ENCODE results near the gene BCAR1.
"Not testable (repeated sequence)": the region's sequence is repeated elsewhere in the genome, so short reads cannot be mapped to it uniquely, and the experiment has no call there.

Gene BCAR1

GRCh38 chr16:75271441-75272096 is 20.1 kb upstream of the BCAR1 start:
- DNase-seq (ENCODE audit: low read depth, low spot score) = no peak

- not testable (repeated sequence) for DNase-seq (ENCODE audit: low read depth, low spot score)
These were observed 17.9 kb upstream of the BCAR1 start for GRCh38 chr16:75269358-75269757.

DNA sequence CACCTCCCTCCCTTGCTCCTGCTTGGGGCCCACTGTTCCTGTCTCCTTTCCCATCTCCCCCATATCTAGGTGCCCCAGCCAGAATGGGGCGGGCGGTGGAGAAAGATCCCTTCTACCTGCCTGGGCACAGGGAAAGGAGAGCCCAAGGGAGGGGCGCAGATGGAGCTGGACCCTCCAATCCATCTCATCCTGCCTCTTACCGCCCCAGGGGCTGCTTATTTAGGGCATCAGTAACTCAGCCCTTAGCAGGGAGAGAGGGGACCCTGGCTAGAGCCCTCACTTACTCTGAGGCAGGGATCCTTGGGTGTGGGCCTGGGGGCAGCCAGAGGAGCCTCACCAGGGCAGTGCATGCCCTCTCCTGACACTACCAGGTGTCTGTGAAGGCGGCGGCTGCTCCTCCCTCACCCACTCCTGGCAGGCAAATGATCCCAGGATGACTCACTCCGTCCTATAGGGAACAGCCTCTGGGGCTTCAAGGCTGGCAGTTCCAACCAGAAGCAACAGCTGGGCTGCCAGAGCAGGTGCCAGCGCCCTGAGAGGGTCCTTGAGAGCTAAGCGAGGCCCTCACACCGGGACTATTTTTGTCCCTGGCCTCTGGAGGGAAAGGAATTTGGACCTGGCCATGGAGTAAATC is 16.3 kb upstream of the BCAR1 start:
- no peak for DNase-seq (ENCODE audit: low read depth, low spot score)

GRCh38 chr16:75266738-75267630 is 15.6 kb upstream of the BCAR1 start:
- DNase-seq (ENCODE audit: low read depth, low spot score) = no peak

DNA sequence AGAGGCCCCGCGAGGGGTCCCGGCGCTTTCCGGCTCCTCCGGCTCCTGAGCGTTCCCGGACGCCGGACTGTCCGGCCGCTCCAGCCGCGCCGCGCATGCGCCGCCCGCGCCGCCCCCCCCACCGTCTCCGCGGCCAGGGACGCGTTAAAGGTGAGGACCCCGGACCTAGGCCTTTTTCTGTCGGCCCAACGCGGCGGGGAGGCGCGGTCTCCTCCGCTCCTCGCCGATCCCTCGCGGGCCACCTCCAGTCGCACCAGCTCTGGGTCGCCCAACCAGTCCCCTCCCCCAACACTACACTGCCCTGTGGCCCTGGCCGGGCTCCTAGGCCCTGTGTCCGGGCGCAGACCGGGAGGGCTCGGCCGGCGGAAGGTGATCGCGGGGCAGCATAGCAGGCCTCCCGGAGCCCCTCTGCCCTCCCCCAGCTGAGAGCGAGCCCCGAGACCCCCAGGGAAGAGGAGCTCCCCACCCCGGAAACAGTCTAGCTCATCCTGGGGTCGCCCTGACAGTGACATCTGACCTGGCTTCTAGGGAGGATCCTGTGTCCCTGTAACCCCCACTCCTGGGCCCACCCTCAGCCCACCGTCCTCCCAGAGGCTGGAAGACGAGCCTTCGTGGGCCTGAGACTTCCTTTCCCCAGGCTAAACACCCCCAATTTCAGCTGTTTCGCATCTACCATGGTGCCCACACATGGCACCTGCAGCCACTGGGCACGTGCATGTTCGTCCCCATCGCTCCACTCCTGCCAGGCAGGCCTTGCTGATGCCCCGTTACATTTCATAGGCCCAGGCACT is 14.7 kb upstream of the BCAR1 start:
- no peak for DNase-seq (ENCODE audit: low read depth, low spot score)

GRCh38 chr16:75264999-75265910 is 13.8 kb upstream of the BCAR1 start:
- DNase-seq (ENCODE audit: low read depth, low spot score) = no peak

GRCh38 chr16:75264457-75264998 is 13.1 kb upstream of the BCAR1 start:
- DNase-seq (ENCODE audit: low read depth, low spot score) = no peak

GRCh38 chr16:75263963-75264445 is 12.6 kb upstream of the BCAR1 start:
- DNase-seq (ENCODE audit: low read depth, low spot score) = no peak

DNA sequence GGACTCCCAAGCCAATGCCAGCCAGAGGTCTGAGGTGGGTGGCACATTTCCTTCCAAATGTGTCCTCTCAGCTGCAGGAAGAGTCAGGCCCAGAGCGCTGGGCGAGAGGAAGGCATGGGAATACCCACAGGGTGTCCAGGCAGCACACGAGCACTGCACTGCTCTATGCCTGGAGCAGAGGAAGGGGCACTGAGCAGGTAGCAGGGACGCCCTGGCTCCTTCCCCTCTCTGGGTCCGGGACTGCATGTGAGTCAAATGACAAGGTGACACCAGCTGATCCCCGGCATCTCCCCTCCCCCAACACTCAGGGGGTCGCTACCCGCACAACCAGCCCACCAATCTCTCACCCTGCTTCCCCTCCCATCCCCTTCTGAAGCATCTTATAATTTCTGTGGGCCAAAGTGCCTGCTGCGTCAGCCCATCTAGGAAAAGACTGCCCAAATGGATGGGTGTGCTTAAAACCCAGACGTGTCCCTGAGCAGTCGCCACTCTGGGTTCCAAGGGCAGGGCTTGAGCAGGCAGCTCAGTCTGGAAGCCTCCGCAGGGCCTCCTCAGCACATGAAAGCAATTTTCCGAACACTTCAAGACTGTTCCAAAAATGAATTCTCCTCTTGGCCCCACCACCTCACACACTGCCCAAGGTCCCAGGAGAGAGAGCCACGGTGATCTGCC is 12.0 kb upstream of the BCAR1 start:
- no peak for DNase-seq (ENCODE audit: low read depth, low spot score)

- DNase-seq (ENCODE audit: low read depth, low spot score) = no peak
These were observed 11.3 kb upstream of the BCAR1 start for GRCh38 chr16:75262800-75263127.

DNA sequence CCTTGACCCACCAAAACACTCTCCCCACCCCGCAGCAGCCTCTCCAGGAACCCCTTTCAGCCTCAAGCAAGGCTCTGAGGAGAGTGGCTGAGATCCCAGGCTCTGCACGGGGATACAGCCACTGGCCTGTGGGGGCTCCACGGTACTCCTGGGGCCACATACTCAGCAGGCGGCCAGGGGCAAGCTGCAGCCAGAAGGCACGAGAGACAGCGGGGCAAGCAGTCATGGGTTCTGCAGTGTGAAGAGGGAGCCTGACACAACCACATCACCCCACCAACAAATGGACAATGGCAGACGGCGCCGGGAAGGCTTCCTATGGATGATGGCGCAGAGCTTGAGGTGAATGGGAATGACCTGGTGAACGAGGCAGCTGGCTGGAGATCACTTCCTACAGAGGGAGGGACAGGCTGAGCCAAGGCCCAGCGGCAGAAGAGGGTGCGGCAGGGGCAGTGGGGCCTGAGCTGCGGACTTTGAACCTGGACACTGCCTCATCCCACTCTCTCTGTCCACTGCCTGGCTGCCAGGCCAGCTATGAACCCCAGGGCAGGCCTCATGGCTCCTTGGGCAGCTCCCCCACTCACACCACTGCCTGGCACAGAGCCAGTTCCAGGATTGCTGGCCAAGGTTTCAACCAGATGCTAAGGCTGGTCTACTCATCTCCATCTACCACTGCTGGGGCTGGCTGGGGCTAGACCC is 10.8 kb upstream of the BCAR1 start:
- DNase-seq (ENCODE audit: low read depth, low spot score) = no peak

GRCh38 chr16:75261590-75262078 is 10.2 kb upstream of the BCAR1 start:
- DNase-seq (ENCODE audit: low read depth, low spot score) = no peak

- no peak for DNase-seq (ENCODE audit: low read depth, low spot score)
These were observed 9.6 kb upstream of the BCAR1 start for GRCh38 chr16:75260851-75261589.

DNA sequence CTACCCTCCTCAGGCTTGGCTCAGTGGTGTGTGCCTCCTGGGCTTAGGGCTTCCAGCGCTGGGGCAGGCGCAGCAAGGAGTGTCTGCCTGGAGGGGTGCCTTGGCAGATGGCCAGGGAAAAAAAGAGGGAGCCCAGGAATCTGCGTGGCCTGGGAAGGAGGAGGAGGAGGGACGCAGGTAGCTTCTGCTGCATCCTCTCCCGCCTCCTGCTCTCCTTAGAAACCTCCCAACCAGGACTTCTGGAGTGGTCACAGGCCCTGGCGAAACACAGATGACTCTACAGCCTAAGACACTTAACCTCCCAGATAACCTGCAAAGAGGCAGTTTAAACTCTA is 7.3 kb upstream of the BCAR1 start:
- no peak for DNase-seq (ENCODE audit: low read depth, low spot score)

DNA sequence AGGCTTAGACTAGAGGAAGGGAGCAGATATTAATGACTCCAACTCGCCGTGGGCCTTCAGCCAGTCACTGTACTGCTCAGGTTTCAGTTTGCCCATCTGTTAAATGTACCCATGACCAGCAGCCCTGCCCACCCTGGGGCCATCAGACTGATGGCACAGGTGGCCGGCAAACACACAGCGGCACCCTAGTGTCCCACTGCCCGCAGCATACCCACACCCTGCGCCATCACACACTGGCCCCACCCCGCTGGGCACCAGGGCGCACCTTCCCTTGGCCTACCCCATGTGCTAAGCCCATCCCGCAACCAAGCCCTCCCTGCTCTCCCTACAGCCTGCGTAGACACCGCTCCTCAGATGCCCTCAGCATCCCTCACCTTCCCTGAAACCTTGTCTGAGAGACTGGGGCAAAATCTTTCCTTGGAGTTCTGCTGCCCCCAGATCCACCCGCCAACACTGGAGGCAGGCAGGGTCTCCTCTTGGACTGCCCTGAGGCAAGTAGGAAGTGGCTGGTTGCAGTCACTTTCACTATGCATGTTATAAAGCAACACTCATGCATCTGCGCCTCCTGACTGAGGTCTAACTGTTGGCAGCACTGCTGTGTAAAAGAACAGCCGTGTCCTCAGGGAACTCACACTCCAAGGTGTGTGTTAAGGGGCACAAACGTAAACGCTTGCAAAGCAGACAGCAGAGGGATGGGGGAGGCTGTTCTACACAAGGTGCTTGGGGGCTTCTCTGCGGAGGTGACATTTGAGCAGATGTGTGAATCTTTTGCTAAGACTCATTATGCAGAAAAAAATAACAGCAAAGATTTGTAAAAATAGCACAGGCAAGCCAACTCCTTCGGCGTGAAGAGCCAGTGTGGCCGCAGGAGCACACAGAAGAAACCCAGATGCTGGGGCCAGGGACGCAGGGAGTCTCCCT is 6.7 kb upstream of the BCAR1 start:
- DNase-seq (ENCODE audit: low read depth, low spot score) = no peak

DNA sequence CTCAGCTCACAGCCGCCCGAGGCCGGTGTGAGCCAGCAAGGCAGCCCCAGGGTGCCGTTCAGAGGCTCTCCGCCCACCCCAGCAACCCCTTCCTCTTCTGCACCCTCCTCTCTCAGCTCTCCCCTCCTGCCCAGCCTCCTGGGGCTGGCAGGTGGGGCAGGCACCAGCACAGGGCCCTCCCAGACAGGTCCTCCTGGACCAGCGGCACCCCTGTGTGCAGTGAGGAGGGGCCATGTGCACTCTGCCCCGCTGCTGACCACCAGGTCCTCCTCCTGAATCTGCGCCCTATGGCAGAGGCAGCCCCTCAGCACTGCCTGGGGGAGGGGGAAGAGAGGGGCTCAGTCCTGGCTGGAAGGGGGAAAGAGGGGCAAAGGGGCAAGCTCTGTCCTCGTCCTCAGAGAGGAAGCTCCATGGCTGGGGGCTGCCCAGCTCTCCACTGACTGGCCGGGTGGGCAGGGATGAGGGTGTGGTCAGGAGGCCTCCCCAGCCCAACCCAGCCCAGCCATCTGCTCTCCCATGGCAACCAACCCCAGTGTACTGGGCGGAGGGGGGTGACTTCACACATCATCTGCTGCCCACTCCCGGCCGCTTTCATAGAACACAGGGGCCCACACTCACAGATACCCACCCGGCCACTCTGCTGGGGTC is 5.4 kb upstream of the BCAR1 start:
- DNase-seq (ENCODE audit: low read depth, low spot score) = no peak

DNA sequence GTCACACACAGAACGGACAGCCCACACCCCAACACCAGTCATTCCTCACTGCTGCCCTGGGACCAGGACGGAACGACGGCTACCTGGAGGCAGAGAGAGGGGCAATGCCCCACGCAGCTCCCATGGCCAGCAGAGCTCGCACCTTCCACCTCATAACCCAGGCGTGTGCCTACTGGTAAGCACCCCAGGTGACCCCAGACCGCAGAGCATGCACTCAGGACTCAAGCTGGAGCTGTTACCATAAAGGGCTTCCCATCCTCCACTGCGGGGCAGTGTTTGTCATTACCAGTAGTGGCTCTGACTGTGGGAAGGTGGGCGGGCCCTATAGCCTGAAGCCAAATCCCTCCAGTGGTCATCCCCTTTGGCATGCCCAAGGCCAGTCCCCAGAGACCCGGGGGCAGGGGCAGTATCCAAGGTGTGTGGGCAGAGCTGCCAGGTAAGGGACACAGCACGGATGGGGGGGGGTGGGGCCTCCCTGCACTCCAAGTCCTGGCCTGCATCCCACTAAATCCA is 4.7 kb upstream of the BCAR1 start:
- no peak for DNase-seq (ENCODE audit: low read depth, low spot score)

Measured in smooth muscle cell of the brain vasculature (primary cell).